Endothelial cell of umbilical vein (primary cell): Measurements from ENCODE around the gene OR5A2. TPM values are rescaled to one million over a fixed set of nuclear protein-coding genes. Genes with fewer than 3 reads are reported as not detected.

Experiments
- BruUV-seq: library from RNA; stranded (reverse); fragments of 400-500 nt; replicated peaks from 2 replicates; lab custom pipeline; 2021; lab: Mats Ljungman, UMichigan
- CTCF ChIA-PET: fragments of 300-600, 350-600 bp; sonication (Branson Sonifier 250); formaldehyde crosslinking; loops from one replicate; lab custom pipeline; 2021; ENCODE audit warnings: antibody characterized with exemption, inconsistent platforms; lab: Charles Lee
- POLR2A ChIA-PET: fragments of 300-600, 350-600 bp; sonication (Branson Sonifier 250); formaldehyde crosslinking; loops from one replicate; lab custom pipeline; 2021; ENCODE audit warnings: antibody characterized with exemption, inconsistent platforms; lab: Charles Lee
- DNase-seq: peaks from one replicate; pipeline ENCODE4 v3.0.0-alpha.2; 2011; ENCODE audit warnings: low read depth, low spot score
- FAIRE-seq: peaks from 2 replicates; lab custom pipeline; 2011; peaks lifted over from hg19 to GRCh38; lab: Jason Lieb, UNC
- H2AFZ ChIP-seq: 2 replicates; pipeline ENCODE4 v1.6.0; 2012; ENCODE audit warnings: low read depth, low read length, control low read depth, inconsistent platforms
- H3K27ac ChIP-seq: 2 replicates; pipeline ENCODE4 v1.5.1; 2011; ENCODE audit warnings: low read depth, mild to moderate bottlenecking, control low read depth, low read length, moderate library complexity; ENCODE audit not compliant: insufficient read depth
- H3K27me3 ChIP-seq, 2 experiments: 2 replicates each; pipeline versions ENCODE4 v1.6.0 to v1.6.1; 2011; ENCODE audit warnings: low read length in 2 of 2, mixed read lengths in 1 of 2; ENCODE audit not compliant: control insufficient read depth in 2 of 2, insufficient read depth in 2 of 2
- H3K36me3 ChIP-seq, 2 experiments: 2 replicates in 1 of 2; 3 replicates in 1 of 2; pipeline ENCODE4 v1.5.1; 2011; ENCODE audit warnings: low read length in 2 of 2, mild to moderate bottlenecking in 1 of 2, moderate library complexity in 1 of 2; ENCODE audit not compliant: control insufficient read depth in 2 of 2, insufficient read depth in 2 of 2; ENCODE audit errors: extremely low read depth in 1 of 2
- H3K4me1 ChIP-seq: 3 replicates; pipeline ENCODE4 v1.5.1; 2011; ENCODE audit warnings: mild to moderate bottlenecking, low read length; ENCODE audit not compliant: control insufficient read depth, insufficient read depth; ENCODE audit errors: extremely low read depth
- H3K4me2 ChIP-seq: 2 replicates; pipeline ENCODE4 v1.6.1; 2011; ENCODE audit warnings: low read length, control low read depth, mixed read lengths; ENCODE audit not compliant: insufficient read depth
- H3K4me3 ChIP-seq, 3 experiments: fragments of 200-600 bp in 1 of 3; sonication (generic), shearing (Covaris generic) in 1 of 3; replicated peaks in 1 of 3; 2 replicates each; pipeline ENCODE4 v1.5.1; 2011 to 2016; ENCODE audit warnings: control low read depth in 3 of 3, low read length in 3 of 3, mild to moderate bottlenecking in 2 of 3, inconsistent platforms in 1 of 3, low read depth in 1 of 3, moderate library complexity in 1 of 3; ENCODE audit not compliant: insufficient read depth in 1 of 3
- H3K79me2 ChIP-seq: 2 replicates; pipeline ENCODE4 v1.6.0; 2012; ENCODE audit warnings: low read length, inconsistent platforms; ENCODE audit not compliant: control insufficient read depth, insufficient read depth
- H3K9ac ChIP-seq: replicated peaks from 2 replicates; pipeline ENCODE3; 2011; ENCODE audit warnings: low read length, control low read depth; ENCODE audit not compliant: insufficient read depth; ENCODE audit errors: extremely low read depth
- H3K9me1 ChIP-seq: replicated peaks from 3 replicates; pipeline ENCODE4 v1.6.0; 2011; ENCODE audit warnings: mild to moderate bottlenecking, low read length; ENCODE audit not compliant: control insufficient read depth, insufficient read depth; ENCODE audit errors: extremely low read depth
- H3K9me3 ChIP-seq: replicated peaks from 2 replicates; pipeline ENCODE4 v1.5.1; 2012; ENCODE audit warnings: low read length, inconsistent platforms; ENCODE audit not compliant: control insufficient read depth, insufficient read depth
- H4K20me1 ChIP-seq: replicated peaks from 2 replicates; pipeline ENCODE3; 2011; ENCODE audit warnings: mild to moderate bottlenecking, low read length; ENCODE audit not compliant: control insufficient read depth, insufficient read depth; ENCODE audit errors: extremely low read depth
- EZH2 ChIP-seq: IDR thresholded peaks from 2 replicates; pipeline ENCODE4 v1.6.1; 2012; ENCODE audit warnings: borderline replicate concordance, low read depth, mild to moderate bottlenecking, moderate library complexity, low read length, inconsistent platforms; ENCODE audit not compliant: severe bottlenecking
- FOS ChIP-seq: IDR thresholded peaks from 2 replicates; pipeline ENCODE4 v1.6.1; 2011; ENCODE audit warnings: mild to moderate bottlenecking, low read length, moderate library complexity, borderline replicate concordance; ENCODE audit not compliant: insufficient read depth
- GATA2 ChIP-seq: IDR thresholded peaks from 2 replicates; pipeline ENCODE4 v1.7.0; 2011; ENCODE audit warnings: low read depth, mild to moderate bottlenecking, moderate library complexity, mixed read lengths, low read length; ENCODE audit not compliant: insufficient read length, insufficient read depth
- JUN ChIP-seq: IDR thresholded peaks from 2 replicates; pipeline ENCODE4 v1.6.1; 2011; ENCODE audit warnings: borderline replicate concordance, low read depth; ENCODE audit not compliant: insufficient read length, insufficient read depth
- MYC ChIP-seq: IDR thresholded peaks from one replicate; pipeline ENCODE4 v1.6.1; 2011; ENCODE audit warnings: mild to moderate bottlenecking, low read depth, low read length
- POLR2A ChIP-seq: IDR thresholded peaks from 2 replicates; pipeline ENCODE4 v1.6.1; 2012; ENCODE audit warnings: low read depth, mild to moderate bottlenecking, control low read depth, low read length
- POLR2AphosphoS5 ChIP-seq: IDR thresholded peaks from 2 replicates; pipeline ENCODE4 v1.6.1; 2012; ENCODE audit warnings: low read depth, mild to moderate bottlenecking, control low read depth, low read length, moderate library complexity; ENCODE audit not compliant: insufficient read depth
- dilution Hi-C: fragments of 300-500 bp; cut with MboI; formaldehyde crosslinking; loops from one replicate; pipeline ENCODE4 v1.15.0; 2019; ENCODE audit warnings: low sequenced_read_pairs; ENCODE audit not compliant: extremely low pct_ligation_motif_present
- intact Hi-C: fragments of 100-400 bp; cut with micrococcal nuclease; formaldehyde crosslinking; loops from one replicate; pipeline ENCODE4 v1.10.0; 2022
- polyA plus RNA-seq, 4 experiments: library from polyadenylated mRNA; depleted of rRNA in 3 of 4; stranded (reverse) in 3 of 4; unstranded in 1 of 4; fragments of >200 nt; gene quantifications; 2 replicates each; pipeline versions ENCODE4 v1.2.1 to v1.2.3, GENCODE V29; 2011 to 2012; ENCODE audit warnings: missing spikeins in 1 of 4
- total RNA-seq: library from RNA; stranded (reverse); gene quantifications from 2 replicates; pipeline ENCODE4 v1.2.3, GENCODE V29; 2021
- TF ChIP-seq, protein P1 (sequence below): IDR thresholded peaks from 2 replicates; pipeline ENCODE4 v1.6.1; 2011; ENCODE audit not compliant: insufficient read depth, insufficient read length
- TF ChIP-seq, protein P2 (sequence below), 2 donors: IDR thresholded peaks; 1 replicate in 1 of 2; 2 replicates in 1 of 2; pipeline ENCODE4 v1.5.1; 2011; ENCODE audit warnings: low read length in 2 of 2, mild to moderate bottlenecking in 2 of 2, moderate library complexity in 2 of 2, control low read depth in 1 of 2, inconsistent platforms in 1 of 2, low read depth in 1 of 2; ENCODE audit not compliant: insufficient read depth in 1 of 2; ENCODE audit errors: extremely low read depth in 1 of 2

OR5A2 gene
- total and polyA plus RNA-seq, 2 donors (not counting 3 experiments of a cell fraction or from before 2014, with no cell fraction given) = not detected

GRCh38 chr11:59456661-59457060 lies 30.4 kb upstream of the OR5A2 start, which contains the start of gene OR4D6:
Gene OR4D6, plus strand, starts transcription at chr11:59456961. Its CDS starts 0 bp downstream, at chr11:59456961.
- ChIA-PET CTCF (no interaction called here), POLR2A (no interaction called here)
- no peak within 1 kb of the TSS for H3K27ac ChIP-seq
- H3K36me3 ChIP-seq = no peaks in the 10 kb centered on the region
- H2AFZ ChIP-seq = no peak within 1 kb of the TSS
- no peak for TF ChIP-seq POLR2A
- TF ChIP-seq JUN = no peak
- TF ChIP-seq EZH2 = no peak
- TF ChIP-seq GATA2 = no peak
- TF ChIP-seq MYC = no peak
- TF ChIP-seq, protein P1, sequence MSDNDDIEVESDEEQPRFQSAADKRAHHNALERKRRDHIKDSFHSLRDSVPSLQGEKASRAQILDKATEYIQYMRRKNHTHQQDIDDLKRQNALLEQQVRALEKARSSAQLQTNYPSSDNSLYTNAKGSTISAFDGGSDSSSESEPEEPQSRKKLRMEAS = no peak
- TF ChIP-seq, protein P2, sequence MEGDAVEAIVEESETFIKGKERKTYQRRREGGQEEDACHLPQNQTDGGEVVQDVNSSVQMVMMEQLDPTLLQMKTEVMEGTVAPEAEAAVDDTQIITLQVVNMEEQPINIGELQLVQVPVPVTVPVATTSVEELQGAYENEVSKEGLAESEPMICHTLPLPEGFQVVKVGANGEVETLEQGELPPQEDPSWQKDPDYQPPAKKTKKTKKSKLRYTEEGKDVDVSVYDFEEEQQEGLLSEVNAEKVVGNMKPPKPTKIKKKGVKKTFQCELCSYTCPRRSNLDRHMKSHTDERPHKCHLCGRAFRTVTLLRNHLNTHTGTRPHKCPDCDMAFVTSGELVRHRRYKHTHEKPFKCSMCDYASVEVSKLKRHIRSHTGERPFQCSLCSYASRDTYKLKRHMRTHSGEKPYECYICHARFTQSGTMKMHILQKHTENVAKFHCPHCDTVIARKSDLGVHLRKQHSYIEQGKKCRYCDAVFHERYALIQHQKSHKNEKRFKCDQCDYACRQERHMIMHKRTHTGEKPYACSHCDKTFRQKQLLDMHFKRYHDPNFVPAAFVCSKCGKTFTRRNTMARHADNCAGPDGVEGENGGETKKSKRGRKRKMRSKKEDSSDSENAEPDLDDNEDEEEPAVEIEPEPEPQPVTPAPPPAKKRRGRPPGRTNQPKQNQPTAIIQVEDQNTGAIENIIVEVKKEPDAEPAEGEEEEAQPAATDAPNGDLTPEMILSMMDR (IDR thresholded peaks at IDR 0.05; ENCODE audit: extremely low read depth in 1 of 2, insufficient read depth in 1 of 2, low read depth in 1 of 2, low read length in 2 of 2) = no peak
- no peak for TF ChIP-seq FOS
- TF ChIP-seq POLR2AphosphoS5 = no peak
- no peak for FAIRE-seq
- H4K20me1 ChIP-seq = no peaks in the 10 kb centered on the region
- BruUV-seq = no TSS peak
- H3K4me3 ChIP-seq = no peak within 1 kb of the TSS
- H3K9me3 ChIP-seq = no peaks in the 10 kb centered on the region
- H3K79me2 ChIP-seq = no peaks in the 10 kb centered on the region
- H3K4me2 ChIP-seq = no peak within 1 kb of the TSS
- intact Hi-C loops (no loop called here), dilution Hi-C loops (no loop called here)
- H3K4me1 ChIP-seq = no peaks in the 10 kb centered on the region
- no peak within 1 kb of the TSS for H3K9ac ChIP-seq
- DNase-seq = no peak
- no peaks in the 10 kb centered on the region for H3K27me3 ChIP-seq
- no peaks in the 10 kb centered on the region for H3K9me1 ChIP-seq
